DOHH2 (cell line): Measurements from ENCODE around the gene EFL1.

Experiments used
- H3F3A ChIP-seq: fragments of 200-600 bp; sonication (generic), shearing (Covaris generic); 2 replicates; pipeline ENCODE4 v1.6.0; 2016; ENCODE audit warnings: antibody characterized with exemption, mild to moderate bottlenecking; ENCODE audit not compliant: control insufficient read depth, insufficient read depth
- H3K27ac ChIP-seq: fragments of 200-600 bp; sonication (generic); 2 replicates; pipeline ENCODE4 v1.5.1; 2014; ENCODE audit warnings: low read depth, mild to moderate bottlenecking, low read length, moderate library complexity
- H3K27me3 ChIP-seq: fragments of 200-600 bp; sonication (generic); 2 replicates; pipeline ENCODE4 v1.6.1; 2014; ENCODE audit warnings: mild to moderate bottlenecking, low read length, mixed read lengths; ENCODE audit not compliant: control insufficient read depth
- H3K36me3 ChIP-seq: fragments of 200-600 bp; sonication (generic); 2 replicates; pipeline ENCODE4 v1.6.1; 2014; ENCODE audit warnings: mild to moderate bottlenecking, low read length, moderate library complexity, mixed read lengths; ENCODE audit not compliant: control insufficient read depth
- H3K4me1 ChIP-seq: fragments of 200-600 bp; sonication (generic); 2 replicates; pipeline ENCODE4 v1.6.1; 2014; ENCODE audit warnings: mild to moderate bottlenecking, low read length, mixed read lengths; ENCODE audit not compliant: control insufficient read depth
- H3K4me2 ChIP-seq: fragments of 200-600 bp; sonication (generic); 2 replicates; pipeline ENCODE4 v1.6.0; 2014; ENCODE audit warnings: mild to moderate bottlenecking, low read length, moderate library complexity
- H3K4me3 ChIP-seq: fragments of 200-600 bp; sonication (generic); 2 replicates; pipeline ENCODE4 v1.5.1; 2014; ENCODE audit warnings: mild to moderate bottlenecking, low read length, mixed read lengths
- H3K79me2 ChIP-seq: fragments of 200-600 bp; sonication (generic); 2 replicates; pipeline ENCODE4 v1.6.1; 2014; ENCODE audit warnings: mild to moderate bottlenecking, low read length, mixed read lengths; ENCODE audit not compliant: control insufficient read depth
- H3K9me2 ChIP-seq: fragments of 200-600 bp; sonication (generic); replicated peaks from 2 replicates; pipeline ENCODE4 v1.6.1; 2014; ENCODE audit warnings: mild to moderate bottlenecking, low read length, mixed read lengths; ENCODE audit not compliant: control insufficient read depth
- H3K9me3 ChIP-seq: fragments of 200-600 bp; sonication (generic); 2 replicates; pipeline ENCODE4 v1.6.1; 2014; ENCODE audit warnings: antibody characterized with exemption, low read length, mixed read lengths; ENCODE audit not compliant: control insufficient read depth, insufficient read depth
- H4K20me1 ChIP-seq: fragments of 200-600 bp; sonication (generic); 2 replicates; pipeline ENCODE4 v1.6.0; 2014; ENCODE audit warnings: low read depth, mild to moderate bottlenecking, antibody characterized with exemption, low read length, moderate library complexity; ENCODE audit not compliant: control insufficient read depth, insufficient read depth
- CTCF ChIP-seq: fragments of 200-600 bp; sonication (generic); IDR thresholded peaks from one replicate; pipeline ENCODE4 v1.5.1; 2014; ENCODE audit warnings: antibody characterized with exemption, mild to moderate bottlenecking, low read depth, low read length; ENCODE audit not compliant: poor library complexity, severe bottlenecking
- EZH2phosphoT487 ChIP-seq: fragments of 200-600 bp; sonication (generic); IDR thresholded peaks from 2 replicates; pipeline ENCODE4 v1.6.1; 2017; ENCODE audit warnings: borderline replicate concordance, mild to moderate bottlenecking, antibody characterized with exemption, low read length, moderate library complexity, mixed read lengths

The EFL1 gene

GRCh38 chr15:82124331-82125263 is 137.9 kb downstream of the EFL1 start:
- H3K9me3 ChIP-seq, result no peaks in the 10 kb centered on the region
- no peaks in the 10 kb centered on the region for H4K20me1 ChIP-seq
- H3K9me2 ChIP-seq, result no peaks in the 10 kb centered on the region
- H3K27me3 ChIP-seq, result no peaks in the 10 kb centered on the region
- no peak for TF ChIP-seq EZH2phosphoT487
- TF ChIP-seq CTCF, result no peak
- no peaks in the 10 kb centered on the region for H3K79me2 ChIP-seq
- no peak overlapping the region for H3K4me2 ChIP-seq
- no peak overlapping the region for H3K4me3 ChIP-seq
- no peaks in the 10 kb centered on the region for H3F3A ChIP-seq
- H3K27ac ChIP-seq, result no peak overlapping the region
- H3K36me3 ChIP-seq, result peaks cover 4% of the 10 kb centered on the region
- no peaks in the 10 kb centered on the region for H3K4me1 ChIP-seq

DNA sequence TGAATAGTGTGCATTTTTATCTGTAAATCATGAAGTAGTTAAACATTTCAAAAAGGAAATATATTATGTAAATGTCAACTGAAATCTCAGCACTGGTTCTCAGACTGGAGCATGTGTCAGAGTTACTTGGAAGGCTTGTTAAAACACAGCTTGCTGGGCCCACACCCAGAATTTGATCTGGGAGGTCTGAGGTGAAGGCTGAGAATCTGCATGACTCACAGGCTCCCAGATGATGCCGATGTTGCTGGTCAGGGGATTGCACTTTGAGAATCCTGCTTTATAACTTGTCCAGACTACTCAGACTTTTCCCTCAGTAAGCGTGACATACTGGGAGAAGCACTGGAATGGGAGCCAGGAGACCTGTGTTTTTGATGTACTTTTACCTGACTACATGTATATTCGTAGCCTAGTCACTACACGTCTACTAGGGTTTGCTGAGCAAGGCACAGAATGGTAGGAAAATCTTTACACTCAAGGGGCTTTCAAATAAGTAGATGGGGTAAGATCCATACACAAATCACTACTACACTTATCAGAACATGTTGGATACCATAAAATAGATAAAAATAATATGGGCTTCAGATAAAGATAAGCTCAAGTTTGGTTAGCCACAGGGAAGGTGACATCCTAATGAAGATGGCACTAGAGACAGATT is 139.7 kb downstream of the EFL1 start:
- H4K20me1 ChIP-seq, result no peaks in the 10 kb centered on the region
- no peaks in the 10 kb centered on the region for H3F3A ChIP-seq
- H3K9me3 ChIP-seq, result no peaks in the 10 kb centered on the region
- H3K9me2 ChIP-seq, result no peaks in the 10 kb centered on the region
- H3K4me3 ChIP-seq, result no peak overlapping the region
- no peaks in the 10 kb centered on the region; the same call in 1 of the 2 replicates for H3K36me3 ChIP-seq
- TF ChIP-seq EZH2phosphoT487, result no peak
- no peak for TF ChIP-seq CTCF
- H3K4me2 ChIP-seq, result no peak overlapping the region
- H3K79me2 ChIP-seq, result no peaks in the 10 kb centered on the region
- no peak overlapping the region for H3K27ac ChIP-seq
- H3K27me3 ChIP-seq, result no peaks in the 10 kb centered on the region
- H3K4me1 ChIP-seq, result no peaks in the 10 kb centered on the region

DNA sequence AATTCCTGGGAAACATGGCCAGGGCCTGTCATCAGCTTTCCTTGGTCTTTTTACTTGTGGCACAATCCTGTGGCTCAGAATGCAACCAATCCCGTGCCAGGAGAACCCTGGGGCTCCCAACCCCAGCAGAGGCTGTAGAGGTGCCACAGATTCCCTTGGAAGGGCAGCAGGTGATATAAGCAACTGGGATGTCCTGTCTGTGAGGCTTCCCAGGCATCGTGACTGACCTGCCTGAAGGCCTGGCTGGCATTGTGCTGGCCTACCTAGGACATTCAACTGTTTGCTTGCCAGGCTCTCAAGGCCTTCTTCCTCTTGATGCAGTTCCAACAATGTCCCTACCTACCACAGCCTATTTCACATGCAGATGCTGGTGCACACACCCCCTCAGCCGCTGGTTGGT is 144.5 kb downstream of the EFL1 start:
- H3K9me3 ChIP-seq, result no peaks in the 10 kb centered on the region
- no peaks in the 10 kb centered on the region for H3K36me3 ChIP-seq
- no peaks in the 10 kb centered on the region for H4K20me1 ChIP-seq
- no peaks in the 10 kb centered on the region for H3F3A ChIP-seq
- no peaks in the 10 kb centered on the region for H3K9me2 ChIP-seq
- TF ChIP-seq CTCF (no peak), EZH2phosphoT487 (no peak)
- H3K4me3 ChIP-seq, result no peak overlapping the region
- H3K27ac ChIP-seq, result no peak overlapping the region
- no peak overlapping the region for H3K4me2 ChIP-seq
- H3K79me2 ChIP-seq, result no peaks in the 10 kb centered on the region
- no peaks in the 10 kb centered on the region for H3K4me1 ChIP-seq
- no peaks in the 10 kb centered on the region for H3K27me3 ChIP-seq
